GM12878 (cell line): ENCODE measurements around the gene NHSL1.

Experiments used
- CHD4 ChIP-seq: fragments of 200-600 bp; sonication (generic); IDR thresholded peaks from 2 replicates; pipeline ENCODE4 v1.6.1; 2016; ENCODE audit warnings: mild to moderate bottlenecking
- JUNB ChIP-seq: IDR thresholded peaks from 2 replicates; pipeline ENCODE4 v1.6.1; 2016; ENCODE audit warnings: antibody characterized with exemption, mild to moderate bottlenecking
- SRF ChIP-seq, 2 experiments: IDR thresholded peaks; 2 replicates each; pipeline ENCODE4 v1.6.1; 2011; ENCODE audit warnings: low read depth in 2 of 2, low read length in 2 of 2, mild to moderate bottlenecking in 1 of 2, moderate library complexity in 1 of 2

DNA sequence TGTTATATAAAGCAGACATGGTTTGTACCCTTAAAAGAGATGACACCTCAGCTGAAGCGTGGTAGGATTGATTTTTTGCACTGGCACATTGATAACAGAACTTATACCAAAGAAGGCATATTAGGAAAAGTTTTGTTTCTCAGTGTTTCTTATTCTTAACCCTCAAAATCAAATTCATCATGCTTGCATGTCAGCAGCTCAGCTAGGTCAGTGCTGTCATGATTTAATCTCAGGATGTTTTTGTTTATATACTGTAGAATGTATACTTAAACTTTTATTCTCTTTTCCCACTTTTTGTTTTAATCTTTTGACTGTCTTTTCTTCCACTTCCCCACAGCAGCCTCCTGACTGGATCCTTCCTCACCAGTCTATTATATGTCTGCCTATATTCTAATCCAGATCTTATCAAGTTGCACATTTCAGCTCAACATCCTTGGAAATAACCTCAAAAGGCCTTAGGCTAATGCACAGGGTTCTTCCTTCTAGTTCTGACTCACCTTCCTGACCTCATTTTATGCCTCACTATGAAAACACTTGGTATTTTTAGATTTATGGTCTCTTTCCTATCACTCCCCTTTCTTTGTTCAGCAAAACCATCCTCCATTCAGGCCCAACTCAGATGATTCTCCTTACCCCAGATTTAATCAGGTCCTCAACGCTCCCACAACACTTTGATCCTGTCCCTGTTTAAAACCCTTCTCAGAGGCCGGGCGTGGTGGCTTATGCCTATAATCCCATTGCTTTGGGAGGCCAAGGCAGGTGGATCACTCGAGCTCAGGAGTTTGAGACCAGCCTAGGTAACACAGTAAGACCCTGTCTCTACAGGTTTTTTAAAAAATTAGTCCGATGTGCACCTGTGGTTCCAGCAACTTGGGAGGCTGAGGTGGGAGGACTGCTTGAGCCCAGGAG lies 88.1 kb downstream of the NHSL1 start:
- TF ChIP-seq SRF (IDR thresholded peaks at IDR 0.05; ENCODE audit: low read depth in 2 of 2, low read length in 2 of 2) (no peak), CHD4 (no peak), JUNB (peak; percentile 94)
